ENCODE results near the gene ZNF48.

ZNF48 gene

DNA sequence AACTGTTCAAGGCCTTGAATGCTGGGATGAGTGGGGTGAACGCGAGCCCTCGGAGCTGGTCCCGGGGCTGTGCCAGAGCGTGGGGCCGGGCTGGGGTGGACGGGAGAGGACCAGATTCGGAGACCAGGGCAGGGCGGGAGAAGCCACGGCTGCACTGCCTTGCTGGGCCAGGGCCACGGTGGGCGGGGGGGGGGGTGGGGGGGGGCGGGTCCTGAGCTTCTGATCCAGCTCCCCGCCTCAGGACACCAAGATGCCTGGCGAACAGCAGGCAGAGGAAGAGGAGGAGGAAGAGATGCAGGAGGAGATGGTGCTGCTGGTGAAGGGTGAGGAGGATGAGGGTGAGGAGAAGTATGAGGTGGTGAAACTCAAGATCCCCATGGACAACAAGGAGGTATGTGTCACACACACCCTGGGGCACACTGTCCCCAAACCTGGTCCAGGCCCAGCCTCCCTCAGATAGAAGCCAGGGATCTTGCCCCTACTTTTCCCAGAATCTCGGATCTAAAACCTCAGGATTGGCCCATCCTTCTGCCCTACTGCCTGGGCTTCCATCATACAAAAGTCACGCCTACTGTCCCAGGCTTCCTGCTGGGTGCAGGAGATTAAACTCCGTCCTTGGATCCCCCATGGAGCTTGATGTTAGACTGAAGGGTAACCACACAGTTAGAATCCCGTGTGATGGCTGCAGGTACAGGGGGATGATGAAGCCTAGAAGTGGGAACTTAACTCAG is 12.7 kb downstream of the ZNF48 start:
- no peak for DNase-seq

DNA sequence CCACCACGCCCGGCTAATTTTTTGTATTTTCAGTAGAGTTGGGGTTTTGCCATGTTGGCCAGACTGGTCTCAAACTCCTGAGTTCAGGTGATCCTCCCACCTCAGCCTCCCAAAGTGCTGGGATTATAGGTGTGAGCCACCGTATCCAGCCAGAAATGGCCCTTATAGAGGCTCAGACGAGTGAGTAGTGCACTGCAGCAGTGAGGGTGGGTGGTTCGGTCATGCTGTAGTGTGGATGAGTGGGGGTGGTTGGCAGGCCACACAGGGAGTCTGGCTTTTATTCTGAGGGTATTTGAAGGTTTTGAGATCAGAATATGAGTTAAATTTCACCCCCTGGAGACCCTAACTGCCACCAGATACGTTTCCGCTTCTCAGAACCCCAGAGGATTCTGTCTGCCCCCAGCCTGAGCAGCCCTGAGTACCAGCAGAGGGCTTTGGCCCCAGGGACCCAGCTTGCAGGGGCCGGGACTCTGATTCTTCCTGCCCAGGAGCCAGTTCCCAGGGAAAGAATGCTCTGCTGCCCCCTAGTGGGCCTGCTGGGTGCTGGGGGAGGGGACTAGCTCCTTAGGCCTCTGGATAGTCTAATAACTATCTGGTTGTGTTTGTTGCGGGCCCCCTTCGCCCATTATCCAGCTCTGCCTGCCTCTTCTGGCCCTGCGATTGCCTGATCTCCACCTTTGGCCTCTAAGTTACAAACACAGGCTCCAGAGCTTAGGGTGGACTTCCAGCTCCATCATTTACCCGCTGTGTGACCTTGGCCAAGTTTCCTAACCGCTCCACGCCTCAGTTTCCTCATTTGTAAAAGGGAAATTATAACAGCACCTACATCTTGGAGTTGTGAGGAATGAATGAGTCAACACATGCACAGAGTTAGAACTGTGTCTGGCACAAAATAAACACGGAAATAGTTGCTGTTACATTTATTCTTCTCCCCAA is 14.2 kb downstream of the ZNF48 start:
- DNase-seq: peak; percentile 64

DNA sequence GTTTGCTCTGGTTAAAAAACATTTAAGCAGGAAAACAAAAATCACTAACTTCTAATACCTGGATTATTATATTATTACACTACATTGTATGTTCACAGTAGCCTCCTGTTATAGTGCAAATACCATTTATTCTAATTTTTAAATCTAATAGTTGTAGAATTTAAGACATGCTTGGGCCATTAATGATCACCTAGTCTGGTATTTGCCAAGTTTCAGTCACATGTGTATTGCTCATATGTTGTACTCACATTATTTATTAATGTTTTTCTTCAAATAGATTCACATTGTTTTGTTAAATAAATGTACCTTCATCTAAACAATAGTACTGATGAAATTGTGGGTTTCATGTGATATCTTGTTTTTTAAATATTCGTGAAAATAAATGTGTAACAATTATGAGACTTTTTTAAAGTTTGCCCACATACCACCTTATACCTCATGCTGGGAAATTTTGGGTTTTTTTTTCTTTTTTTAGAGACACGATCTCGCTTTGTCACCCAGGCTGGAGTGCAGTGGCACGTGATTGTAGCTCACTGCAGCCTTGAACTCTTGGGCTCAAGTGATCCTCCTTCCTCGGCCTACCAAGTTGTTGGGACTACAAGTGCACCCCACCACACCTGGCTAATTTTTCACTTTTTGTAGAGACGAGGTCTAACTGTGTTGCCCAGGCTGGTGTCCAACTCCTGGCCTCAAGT is 18.0 kb downstream of the ZNF48 start:
- no peak for DNase-seq

DNA sequence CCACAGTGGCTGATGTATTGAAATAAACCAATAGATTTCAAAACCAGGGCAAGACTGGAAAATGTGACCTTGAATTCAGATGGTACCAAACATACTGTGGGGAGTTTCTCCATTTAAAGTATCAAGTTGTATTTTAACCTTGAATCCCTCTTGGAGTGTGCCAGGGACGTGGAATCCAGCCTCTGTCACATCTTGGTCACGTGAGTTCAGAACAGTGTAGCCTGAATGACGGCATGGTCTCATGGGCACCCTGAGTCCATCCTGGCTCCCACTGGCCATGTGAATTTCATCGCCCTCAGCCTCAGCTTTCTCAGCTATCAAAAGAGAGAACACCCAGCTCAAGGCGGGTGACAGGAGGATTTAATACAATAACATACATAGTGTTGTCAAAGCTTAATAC is 18.9 kb downstream of the ZNF48 start:
- no peak for DNase-seq

DNA sequence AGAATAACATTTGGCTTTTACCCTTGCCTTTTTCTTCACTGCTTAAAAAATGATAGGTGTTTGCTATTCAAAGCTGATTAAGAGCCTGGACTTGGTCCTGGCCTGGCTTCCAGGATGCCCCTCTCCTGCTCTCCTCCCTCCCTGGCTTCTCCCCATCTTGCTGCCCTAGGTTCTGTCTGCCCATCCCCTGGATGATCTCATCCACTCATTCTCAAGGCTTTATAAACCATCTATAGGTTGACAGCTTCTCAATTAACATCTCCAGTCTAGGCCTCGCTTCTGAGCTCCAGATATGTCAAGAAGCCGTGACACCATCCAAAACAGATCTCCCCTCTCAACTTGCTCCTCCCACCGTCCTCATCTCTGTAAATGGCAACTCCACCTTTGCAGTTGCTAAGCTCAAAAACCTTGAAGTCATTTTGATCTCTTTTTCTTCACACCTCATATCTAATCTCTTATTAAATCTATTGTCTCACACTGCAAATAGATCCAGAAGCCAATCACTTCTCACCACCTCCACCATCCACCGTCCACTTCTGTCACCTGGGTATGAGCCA is 20.9 kb downstream of the ZNF48 start:
- no peak for DNase-seq

DNA sequence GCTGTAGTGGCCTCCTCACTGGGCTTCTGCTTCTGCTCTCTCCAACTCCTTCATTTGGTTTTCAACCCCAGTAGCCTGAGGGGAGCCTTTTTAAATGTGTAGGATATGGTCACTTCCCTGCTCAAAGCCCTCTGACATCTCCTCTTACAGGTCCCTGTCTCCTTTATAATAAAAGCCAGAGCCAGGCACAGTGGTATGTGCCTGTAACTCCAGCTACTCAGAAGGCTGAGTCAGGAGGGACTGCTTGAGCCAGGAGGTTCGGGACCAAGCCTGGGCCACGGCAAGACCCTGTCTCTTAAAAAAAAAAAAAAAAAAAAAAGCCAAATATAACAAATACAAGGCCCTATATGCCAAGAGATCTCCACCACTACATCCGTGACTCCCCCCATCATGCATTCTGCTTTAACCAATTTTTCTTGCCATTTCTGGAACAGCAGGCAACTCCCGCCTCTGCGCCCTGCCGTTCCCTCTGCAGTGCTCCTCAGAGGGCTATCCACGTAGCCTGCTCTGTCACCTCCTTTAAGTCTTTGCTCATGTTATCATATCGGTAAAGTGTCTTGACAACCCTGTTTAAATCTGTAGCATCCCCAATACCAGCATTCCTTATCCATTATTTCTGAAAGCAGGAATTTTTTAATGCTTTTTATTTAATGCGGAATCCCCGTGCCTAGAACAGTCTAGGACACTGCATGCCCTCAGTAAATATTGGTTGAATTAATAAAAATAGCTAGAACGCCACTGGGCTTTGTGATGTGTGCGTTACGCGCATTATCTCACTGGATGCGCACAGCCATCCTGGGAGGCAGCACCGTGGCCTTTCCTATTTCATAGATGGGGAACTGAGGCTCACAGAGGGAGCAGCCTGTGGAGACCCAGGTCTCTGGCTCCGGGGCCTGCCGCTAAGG is 21.7 kb downstream of the ZNF48 start:
- DNase-seq: no peak

DNA sequence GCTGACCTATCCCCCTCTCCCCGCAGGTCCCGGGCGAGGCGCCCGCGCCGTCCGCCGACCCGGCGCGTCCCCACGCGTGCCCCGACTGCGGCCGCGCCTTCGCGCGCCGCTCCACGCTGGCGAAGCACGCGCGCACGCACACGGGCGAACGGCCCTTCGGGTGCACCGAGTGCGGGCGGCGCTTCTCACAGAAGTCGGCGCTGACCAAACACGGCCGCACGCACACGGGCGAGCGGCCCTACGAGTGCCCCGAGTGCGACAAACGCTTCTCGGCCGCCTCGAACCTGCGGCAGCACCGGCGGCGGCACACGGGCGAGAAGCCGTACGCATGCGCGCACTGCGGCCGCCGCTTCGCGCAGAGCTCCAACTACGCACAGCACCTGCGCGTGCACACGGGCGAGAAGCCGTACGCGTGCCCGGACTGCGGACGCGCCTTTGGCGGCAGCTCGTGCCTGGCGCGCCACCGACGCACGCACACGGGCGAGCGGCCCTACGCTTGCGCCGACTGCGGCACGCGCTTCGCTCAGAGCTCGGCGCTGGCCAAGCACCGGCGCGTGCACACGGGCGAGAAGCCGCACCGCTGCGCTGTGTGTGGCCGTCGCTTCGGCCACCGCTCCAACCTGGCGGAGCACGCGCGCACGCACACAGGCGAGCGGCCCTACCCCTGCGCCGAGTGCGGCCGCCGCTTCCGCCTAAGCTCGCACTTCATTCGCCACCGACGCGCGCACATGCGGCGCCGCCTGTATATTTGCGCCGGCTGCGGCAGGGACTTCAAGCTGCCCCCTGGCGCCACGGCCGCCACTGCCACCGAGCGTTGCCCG is 22.5 kb downstream of the ZNF48 start:
- peak; percentile 94 for DNase-seq

DNA sequence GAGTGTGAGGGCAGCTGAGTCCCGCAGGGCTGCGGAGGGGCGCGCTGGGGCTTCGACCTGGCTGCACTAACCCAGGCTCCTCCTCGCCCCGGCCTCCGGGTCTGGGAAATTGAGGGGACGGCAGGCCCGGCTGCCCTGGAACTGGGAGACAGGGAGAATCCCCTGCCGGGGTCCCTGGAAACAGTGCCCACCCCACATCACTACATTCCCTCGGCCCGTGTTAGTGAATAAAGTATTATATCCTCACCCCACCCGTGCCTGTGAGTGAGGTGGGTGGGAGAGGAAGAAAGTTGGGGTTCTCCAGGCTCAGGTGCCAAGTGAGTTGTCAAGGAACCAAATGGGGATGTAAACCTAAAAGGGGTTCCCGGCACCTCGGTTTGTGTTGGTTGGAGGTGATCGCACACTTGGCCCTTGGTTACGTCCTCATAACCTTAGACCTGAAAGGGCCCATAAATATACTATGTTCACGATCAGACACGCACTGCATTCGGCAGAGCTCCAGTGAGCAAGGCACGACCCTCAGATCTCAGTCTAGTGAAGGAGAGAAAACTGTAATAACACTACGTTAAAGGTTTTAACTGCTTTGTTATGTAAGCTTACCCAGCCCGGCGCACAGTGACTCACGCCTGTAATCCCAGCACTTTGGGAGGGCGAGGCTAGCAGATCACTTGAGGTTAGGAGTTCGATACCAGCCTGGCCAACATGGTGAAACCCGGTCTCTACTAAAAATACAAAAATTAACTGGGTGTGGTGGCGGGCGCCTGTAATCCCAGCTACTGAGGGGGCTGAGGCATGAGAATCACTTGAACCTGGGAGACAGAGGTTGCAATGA is 23.3 kb downstream of the ZNF48 start:
- DNase-seq: no peak

DNA sequence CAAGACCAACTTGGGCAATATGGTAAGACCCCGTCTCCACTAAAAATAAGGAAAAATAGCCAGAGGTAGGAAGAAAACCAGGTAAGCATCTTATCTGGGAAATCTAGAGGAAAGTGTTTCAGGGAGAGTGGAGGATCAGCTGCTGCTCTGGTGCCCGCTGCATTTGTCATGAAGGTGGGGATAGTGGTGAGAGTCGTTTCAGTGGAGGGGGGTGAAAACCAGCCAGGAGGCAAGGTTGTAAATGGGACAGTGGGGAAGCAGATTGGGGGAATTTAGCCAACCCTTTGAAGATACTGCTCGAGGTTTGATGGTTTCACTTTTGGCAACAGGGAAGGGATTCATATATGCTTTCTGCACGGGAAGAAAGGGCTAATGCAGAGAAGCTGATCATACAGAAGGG is 25.8 kb downstream of the ZNF48 start:
- no peak for DNase-seq

DNA sequence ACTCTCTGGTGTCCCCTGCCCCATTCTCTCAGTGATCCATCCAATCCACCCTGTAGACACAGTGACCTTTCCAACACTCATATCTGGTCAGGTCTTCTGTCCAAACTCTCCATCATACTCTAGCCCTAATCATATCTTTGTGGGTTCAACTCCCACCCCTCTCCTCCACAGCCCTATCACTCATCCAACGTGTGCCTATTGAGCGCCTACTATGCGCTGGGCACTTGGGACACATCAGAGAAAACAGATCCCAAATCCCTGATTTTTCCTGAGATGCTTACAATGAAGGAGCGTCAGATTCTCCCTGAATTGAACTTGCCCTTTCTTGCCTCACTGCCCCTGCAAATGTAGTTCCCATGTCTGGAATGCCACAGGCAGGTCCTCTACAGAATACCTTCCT is 32.8 kb downstream of the ZNF48 start:
- no peak for DNase-seq

DNA sequence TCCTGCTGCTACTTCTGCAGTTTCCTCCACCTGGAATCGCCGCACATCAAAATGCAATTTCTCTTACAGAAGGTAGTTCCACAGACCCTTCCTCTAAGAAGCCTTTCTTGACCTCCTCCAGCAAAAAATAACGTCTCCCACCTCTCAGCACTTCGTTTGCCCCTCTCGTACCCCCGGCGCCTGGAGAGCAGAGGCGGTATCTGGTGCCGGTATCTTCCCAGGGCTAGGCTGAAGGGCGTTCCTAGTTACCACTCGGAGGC is 34.1 kb downstream of the ZNF48 start:
- no peak for DNase-seq

DNA sequence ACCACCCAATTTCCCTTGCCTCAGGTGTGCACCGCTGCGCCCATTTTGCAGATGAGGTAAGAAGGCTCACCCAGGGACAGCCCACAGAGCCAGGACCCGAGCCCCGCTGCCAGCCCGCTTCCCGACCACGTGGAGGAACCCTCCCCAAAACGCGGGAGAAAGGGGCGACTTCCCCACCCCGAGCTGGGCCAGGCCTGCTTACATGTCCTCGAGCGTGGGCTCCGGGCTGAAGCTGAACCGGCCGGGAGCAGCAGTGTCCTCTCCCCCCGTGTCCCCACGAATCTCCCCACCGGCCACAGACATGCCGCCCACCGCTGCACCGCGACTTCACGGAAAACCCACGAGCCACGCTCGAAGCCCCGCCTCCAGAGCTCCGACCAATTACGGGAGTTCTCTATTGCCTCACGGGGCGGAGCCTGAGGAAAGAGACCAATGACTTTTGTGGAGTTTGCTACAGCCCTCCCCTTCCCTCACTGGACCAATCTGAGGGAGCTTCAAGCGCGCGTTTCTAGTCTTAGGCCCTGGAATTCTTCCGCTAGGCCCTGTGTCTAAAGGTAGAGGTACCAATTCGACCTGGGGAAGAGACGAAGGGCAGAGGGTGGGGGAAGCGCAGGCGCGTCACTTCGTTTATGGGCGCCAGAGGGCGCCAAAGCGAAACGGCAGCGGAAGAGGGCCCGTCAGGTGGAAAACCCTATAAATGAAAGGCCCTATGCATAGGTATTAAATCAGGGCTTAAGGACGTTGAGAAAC is 34.6 kb downstream of the ZNF48 start, which contains the start of gene DCTPP1:
Gene DCTPP1 (minus strand): TSS at position 353 of the 750 bp plus-strand sequence. CDS start 50 bp downstream, at position 303.
- DNase-seq: peak; percentile 99

DNA sequence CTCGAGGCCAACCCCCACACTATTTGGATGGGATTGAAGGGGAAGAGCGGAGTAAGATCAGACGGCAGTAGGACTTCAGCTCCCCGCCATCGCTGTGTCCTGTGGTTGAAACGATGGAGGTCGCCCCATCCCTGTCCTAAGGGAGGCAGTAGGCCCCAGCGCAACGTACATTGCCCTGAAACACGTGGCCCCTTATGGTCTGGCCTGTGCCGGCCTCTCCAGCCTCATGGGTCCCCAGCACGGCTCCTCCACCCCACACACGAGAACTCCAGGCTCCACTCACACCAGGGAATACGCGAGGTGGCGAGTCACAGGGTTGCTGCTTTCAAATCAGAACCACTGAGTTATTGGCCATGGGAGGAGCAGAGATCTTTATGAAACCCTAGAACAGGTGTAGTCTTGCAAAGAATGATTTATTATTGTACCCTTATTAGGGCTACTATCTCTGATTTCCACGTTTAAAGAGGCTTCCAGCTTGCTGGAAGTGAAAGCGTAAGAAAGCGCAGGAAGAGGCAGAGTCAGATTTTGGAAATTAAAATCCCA is 35.3 kb downstream of the ZNF48 start:
- DNase-seq: no peak

DNA sequence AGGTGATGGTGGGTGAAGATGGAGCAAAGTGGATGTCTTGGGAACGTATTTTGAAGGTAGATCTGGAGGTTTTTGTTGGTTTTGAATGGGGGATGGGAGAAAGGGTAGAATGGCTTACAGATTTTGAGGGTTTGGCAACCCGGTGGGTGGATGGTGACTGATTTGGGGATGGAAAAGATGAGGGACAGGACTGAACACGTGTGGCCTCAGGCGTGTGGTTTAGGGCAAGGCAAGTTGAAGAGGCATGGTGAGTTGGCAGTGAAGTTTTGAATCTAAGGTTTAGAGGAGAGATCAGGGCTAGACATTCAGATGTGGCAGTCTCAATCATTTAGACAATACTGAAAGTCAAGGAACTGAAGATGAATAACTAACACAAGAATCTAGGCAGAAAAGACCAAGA is 39.6 kb downstream of the ZNF48 start:
- no peak for DNase-seq

DNA sequence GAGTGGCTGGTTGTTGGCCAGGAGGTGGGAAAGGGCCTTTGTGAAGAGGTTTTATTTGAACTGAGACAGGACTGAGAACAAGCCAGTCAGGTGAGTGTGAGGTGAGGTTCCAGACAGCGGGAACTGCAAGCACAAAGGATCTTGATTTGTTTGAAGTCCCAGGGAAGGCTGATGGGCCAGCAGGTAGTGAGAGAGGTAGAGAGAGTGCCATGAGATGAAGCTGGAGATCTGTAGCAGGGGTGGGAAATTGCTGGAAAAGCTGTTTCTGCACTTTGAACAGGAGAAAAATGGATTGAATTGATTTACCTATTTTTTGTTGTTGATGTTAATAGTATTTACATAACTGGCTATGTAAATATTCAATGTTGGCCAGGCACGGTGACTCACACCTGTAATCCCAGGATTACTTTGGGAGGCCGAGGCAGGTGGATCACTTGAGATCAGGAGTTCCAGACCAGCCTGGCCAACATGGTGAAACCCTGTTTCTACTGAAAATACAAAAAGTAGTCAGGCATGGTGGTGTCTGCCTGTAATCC is 42.4 kb downstream of the ZNF48 start:
- peak; percentile 93 for DNase-seq

DNA sequence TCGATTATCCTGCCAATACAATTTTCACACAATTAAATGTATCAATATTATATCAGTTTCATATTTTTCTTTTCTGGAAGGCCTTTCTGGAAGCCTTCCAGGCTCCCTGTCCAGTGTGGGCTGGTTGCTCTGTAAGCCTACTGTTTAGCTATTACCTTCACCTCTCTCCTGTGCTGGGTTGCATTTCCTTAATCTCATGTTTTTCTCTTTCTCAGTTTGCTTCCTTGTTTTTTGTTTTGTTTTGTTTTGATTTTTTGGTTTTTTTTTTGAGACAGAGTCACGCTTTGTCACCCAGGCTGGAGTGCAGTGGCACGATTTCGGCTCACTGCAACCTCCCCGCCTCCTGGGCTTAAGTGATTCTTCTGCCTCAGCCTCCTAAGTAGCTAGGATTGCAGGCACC is 43.6 kb downstream of the ZNF48 start:
- no peak for DNase-seq

DNA sequence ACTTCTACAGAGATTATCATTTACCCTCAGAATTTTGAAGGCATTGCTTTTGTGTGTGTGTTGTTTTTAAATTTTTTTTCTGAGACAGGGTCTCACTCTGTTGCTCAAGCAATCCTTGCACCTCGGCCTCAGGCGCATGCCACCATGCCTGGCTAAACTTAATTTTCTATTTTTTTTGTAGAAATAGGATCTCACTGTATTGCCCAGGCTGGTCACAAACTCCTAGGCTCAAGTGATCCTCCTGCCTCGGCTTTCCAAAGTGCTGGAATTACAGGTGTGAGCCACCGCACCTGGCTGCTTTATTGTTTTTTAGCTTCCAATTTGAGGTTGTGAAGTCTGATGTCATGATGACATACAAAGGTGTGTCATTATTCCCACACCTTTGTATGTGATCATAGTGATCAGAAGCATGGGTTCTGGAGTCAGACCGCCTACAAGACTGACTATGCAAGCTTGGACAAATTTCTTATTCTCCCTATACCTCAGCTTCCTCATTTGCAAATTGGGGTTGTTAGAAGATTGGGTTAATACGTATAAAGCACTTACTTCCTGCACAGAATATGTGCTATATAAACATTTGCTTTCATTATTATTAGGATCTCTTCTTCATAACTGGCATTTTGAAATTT is 44.6 kb downstream of the ZNF48 start:
- no peak for DNase-seq

DNA sequence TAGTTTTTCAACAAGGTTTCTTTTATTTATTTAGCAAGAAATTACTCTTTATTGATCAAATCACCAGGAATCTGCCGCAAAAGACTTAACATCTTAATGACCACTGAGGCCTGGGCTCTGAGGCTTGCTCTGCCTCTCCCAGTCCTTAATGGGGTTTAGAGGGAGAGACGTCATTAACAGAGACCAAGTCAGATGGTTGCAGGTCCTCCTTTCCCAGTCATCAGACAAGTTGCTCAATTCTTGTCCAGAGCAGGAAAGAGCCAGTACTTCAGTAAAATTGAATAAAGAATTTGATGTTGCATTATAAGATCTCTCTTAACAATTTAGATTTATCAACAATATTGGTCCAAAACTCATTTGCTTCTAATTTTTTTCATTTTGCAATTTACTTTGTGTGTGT is 48.4 kb downstream of the ZNF48 start:
- no peak for DNase-seq

All from NCI-H2029 (cell line).